ENCODE results near the gene JARID2. TPM values are rescaled to one million over a fixed set of nuclear protein-coding genes. Genes with fewer than 3 reads are reported as not detected.

Gene JARID2
- total and polyA plus RNA-seq, 2 of the 8 experiments (the other 6 are each of a cell fraction or from before 2014, with no cell fraction given), result 60.1 to 239 TPM

DNA sequence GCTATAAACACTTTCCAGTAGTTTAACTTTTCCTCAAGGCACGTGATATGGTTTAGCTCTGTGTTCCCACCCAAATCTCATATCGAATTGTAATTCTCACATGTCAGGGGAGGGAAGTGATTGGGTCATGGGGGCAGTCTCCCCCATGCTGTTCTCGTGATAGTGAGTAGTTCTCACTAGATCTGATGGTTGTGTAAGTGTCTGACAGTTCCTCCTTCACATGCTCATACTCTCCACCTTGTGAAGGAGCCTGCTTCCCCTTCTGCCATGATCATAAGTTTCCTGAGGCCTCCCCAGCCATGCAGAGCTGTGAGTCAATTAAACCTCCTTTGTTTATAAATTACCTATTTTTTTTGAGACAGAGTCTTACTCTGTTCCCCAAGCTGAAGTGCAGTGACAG lies 289.1 kb downstream of the JARID2 start (continued):
- TF ChIP-seq, protein P1, sequence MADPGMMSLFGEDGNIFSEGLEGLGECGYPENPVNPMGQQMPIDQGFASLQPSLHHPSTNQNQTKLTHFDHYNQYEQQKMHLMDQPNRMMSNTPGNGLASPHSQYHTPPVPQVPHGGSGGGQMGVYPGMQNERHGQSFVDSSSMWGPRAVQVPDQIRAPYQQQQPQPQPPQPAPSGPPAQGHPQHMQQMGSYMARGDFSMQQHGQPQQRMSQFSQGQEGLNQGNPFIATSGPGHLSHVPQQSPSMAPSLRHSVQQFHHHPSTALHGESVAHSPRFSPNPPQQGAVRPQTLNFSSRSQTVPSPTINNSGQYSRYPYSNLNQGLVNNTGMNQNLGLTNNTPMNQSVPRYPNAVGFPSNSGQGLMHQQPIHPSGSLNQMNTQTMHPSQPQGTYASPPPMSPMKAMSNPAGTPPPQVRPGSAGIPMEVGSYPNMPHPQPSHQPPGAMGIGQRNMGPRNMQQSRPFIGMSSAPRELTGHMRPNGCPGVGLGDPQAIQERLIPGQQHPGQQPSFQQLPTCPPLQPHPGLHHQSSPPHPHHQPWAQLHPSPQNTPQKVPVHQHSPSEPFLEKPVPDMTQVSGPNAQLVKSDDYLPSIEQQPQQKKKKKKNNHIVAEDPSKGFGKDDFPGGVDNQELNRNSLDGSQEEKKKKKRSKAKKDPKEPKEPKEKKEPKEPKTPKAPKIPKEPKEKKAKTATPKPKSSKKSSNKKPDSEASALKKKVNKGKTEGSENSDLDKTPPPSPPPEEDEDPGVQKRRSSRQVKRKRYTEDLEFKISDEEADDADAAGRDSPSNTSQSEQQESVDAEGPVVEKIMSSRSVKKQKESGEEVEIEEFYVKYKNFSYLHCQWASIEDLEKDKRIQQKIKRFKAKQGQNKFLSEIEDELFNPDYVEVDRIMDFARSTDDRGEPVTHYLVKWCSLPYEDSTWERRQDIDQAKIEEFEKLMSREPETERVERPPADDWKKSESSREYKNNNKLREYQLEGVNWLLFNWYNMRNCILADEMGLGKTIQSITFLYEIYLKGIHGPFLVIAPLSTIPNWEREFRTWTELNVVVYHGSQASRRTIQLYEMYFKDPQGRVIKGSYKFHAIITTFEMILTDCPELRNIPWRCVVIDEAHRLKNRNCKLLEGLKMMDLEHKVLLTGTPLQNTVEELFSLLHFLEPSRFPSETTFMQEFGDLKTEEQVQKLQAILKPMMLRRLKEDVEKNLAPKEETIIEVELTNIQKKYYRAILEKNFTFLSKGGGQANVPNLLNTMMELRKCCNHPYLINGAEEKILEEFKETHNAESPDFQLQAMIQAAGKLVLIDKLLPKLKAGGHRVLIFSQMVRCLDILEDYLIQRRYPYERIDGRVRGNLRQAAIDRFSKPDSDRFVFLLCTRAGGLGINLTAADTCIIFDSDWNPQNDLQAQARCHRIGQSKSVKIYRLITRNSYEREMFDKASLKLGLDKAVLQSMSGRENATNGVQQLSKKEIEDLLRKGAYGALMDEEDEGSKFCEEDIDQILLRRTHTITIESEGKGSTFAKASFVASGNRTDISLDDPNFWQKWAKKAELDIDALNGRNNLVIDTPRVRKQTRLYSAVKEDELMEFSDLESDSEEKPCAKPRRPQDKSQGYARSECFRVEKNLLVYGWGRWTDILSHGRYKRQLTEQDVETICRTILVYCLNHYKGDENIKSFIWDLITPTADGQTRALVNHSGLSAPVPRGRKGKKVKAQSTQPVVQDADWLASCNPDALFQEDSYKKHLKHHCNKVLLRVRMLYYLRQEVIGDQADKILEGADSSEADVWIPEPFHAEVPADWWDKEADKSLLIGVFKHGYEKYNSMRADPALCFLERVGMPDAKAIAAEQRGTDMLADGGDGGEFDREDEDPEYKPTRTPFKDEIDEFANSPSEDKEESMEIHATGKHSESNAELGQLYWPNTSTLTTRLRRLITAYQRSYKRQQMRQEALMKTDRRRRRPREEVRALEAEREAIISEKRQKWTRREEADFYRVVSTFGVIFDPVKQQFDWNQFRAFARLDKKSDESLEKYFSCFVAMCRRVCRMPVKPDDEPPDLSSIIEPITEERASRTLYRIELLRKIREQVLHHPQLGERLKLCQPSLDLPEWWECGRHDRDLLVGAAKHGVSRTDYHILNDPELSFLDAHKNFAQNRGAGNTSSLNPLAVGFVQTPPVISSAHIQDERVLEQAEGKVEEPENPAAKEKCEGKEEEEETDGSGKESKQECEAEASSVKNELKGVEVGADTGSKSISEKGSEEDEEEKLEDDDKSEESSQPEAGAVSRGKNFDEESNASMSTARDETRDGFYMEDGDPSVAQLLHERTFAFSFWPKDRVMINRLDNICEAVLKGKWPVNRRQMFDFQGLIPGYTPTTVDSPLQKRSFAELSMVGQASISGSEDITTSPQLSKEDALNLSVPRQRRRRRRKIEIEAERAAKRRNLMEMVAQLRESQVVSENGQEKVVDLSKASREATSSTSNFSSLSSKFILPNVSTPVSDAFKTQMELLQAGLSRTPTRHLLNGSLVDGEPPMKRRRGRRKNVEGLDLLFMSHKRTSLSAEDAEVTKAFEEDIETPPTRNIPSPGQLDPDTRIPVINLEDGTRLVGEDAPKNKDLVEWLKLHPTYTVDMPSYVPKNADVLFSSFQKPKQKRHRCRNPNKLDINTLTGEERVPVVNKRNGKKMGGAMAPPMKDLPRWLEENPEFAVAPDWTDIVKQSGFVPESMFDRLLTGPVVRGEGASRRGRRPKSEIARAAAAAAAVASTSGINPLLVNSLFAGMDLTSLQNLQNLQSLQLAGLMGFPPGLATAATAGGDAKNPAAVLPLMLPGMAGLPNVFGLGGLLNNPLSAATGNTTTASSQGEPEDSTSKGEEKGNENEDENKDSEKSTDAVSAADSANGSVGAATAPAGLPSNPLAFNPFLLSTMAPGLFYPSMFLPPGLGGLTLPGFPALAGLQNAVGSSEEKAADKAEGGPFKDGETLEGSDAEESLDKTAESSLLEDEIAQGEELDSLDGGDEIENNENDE (IDR thresholded peaks at IDR 0.05; ENCODE audit: insufficient replicate concordance, low read length), result no peak
